Stimulated activated CD8-positive, alpha-beta memory T cell treated with anti-CD3 and anti-CD28 coated beads, Interleukin-4, amount 100 ng/mL, for 24 hours (primary cell): ENCODE results near the gene S100A3.
"Not testable (repeated sequence)": the region's sequence is repeated elsewhere in the genome, so short reads cannot be mapped to it uniquely, and the experiment has no call there.

Source experiments
- DNase-seq: peaks from one replicate; pipeline ENCODE4 v3.0.0-alpha.2; 2020; ENCODE audit warnings: low read depth

The S100A3 gene

GRCh38 chr1:153568367-153569099 is 19.5 kb upstream of the S100A3 start:
- peak; percentile 71 for DNase-seq

GRCh38 chr1:153567621-153568366 is 18.7 kb upstream of the S100A3 start:
- no peak for DNase-seq

- peak; percentile 79 for DNase-seq
These were observed 17.6 kb upstream of the S100A3 start for GRCh38 chr1:153566414-153567371.

GRCh38 chr1:153565529-153566374 is 16.7 kb upstream of the S100A3 start, which contains the start of gene S100A2:
S100A2 (minus strand) TSS chr1:153565844; CDS start chr1:153563877, 1,967 bp downstream.
- peak; percentile 32 for DNase-seq

GRCh38 chr1:153563991-153564390 is 14.9 kb upstream of the S100A3 start:
- DNase-seq: no peak

- no peak for DNase-seq
These were observed 14.4 kb upstream of the S100A3 start for GRCh38 chr1:153563483-153563901.

GRCh38 chr1:153562021-153562420 is 13.0 kb upstream of the S100A3 start:
- not testable (repeated sequence) for DNase-seq

- no peak for DNase-seq
These were observed 12.5 kb upstream of the S100A3 start for GRCh38 chr1:153561466-153561985.

- DNase-seq: no peak
These were observed 11.9 kb upstream of the S100A3 start for GRCh38 chr1:153560771-153561465.

- no peak for DNase-seq
These were observed 11.2 kb upstream of the S100A3 start for GRCh38 chr1:153560241-153560640.

- DNase-seq: no peak
These were observed 8.8 kb upstream of the S100A3 start for GRCh38 chr1:153557877-153558276.

- no peak for DNase-seq
These were observed 7.3 kb upstream of the S100A3 start for GRCh38 chr1:153556348-153556747.

GRCh38 chr1:153553830-153554541 is 4.9 kb upstream of the S100A3 start:
- no peak for DNase-seq

- no peak for DNase-seq
These were observed 4.0 kb upstream of the S100A3 start for GRCh38 chr1:153553096-153553495.

GRCh38 chr1:153552335-153552734 is 3.3 kb upstream of the S100A3 start:
- DNase-seq: no peak

GRCh38 chr1:153550827-153551500 is 1.9 kb upstream of the S100A3 start:
- DNase-seq: no peak

- no peak for DNase-seq
These were observed 1.3 kb upstream of the S100A3 start for GRCh38 chr1:153550398-153550758.

- DNase-seq: no peak
These were observed 811 bp upstream of the S100A3 start for GRCh38 chr1:153549741-153550397.
